ENCODE results near the gene TSPAN14. TPM values are rescaled to one million over a fixed set of nuclear protein-coding genes. Genes with fewer than 3 reads are reported as not detected.

Gene TSPAN14
- total RNA-seq, 3 donors from 2014 or later (not counting 1 experiment from before 2014, with no cell fraction given) = 126 to 180 (median 173) TPM

DNA sequence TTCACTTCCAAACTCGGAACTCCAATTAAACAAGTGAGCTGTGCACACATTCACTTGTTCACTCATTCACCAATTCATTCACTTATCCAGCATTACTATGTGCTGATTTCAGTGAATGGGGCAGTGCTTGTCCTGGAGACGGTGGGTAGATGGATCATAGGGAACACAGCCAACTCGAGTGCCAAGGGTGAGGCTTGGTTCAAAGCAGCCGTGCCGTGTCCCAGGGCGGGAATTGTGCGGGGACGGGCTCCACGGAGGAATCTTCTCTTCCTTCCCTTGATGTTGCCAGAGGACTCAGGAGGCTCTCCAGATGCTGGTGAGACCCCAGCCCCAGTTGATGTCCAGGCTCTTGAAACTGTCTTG, 86.5 kb downstream of the TSPAN14 start:
- no peak overlapping the region for H3K27ac Mint-ChIP-seq
- Histone ChIP-seq H3K4me3 (ENCODE audit: low read length) (no peak overlapping the region), H3K27me3 (ENCODE audit: control insufficient read depth, insufficient read depth, low read length) (no peaks in the 10 kb centered on the region), H3K27ac (ENCODE audit: low read length) (peak overlapping the region; percentile 37), H3K9me3 (ENCODE audit: control insufficient read depth, insufficient read depth, low read length) (no peaks in the 10 kb centered on the region), H3K36me3 (ENCODE audit: control insufficient read depth, insufficient read depth, low read length) (no peaks in the 10 kb centered on the region), H3K4me1 (ENCODE audit: control insufficient read depth, insufficient read depth, low read length) (peaks cover 14% of the 10 kb centered on the region)
- H3K4me3 Mint-ChIP-seq = no peak overlapping the region
- DNase-seq = no peak
- H3K27me3 Mint-ChIP-seq (ENCODE audit: low read depth in 2 of 2) = peaks cover 0 to 6% of the 10 kb centered on the region in 2 donors
- no peaks in the 10 kb centered on the region for H3K9me3 Mint-ChIP-seq
- 83% methylated on average over 9 of the region's 9 CpGs for WGBS (ENCODE audit: insufficient coverage)
- no peaks in the 10 kb centered on the region for H3K36me3 Mint-ChIP-seq
- no peak for ATAC-seq
- H3K4me1 Mint-ChIP-seq = peaks cover 5 to 9% of the 10 kb centered on the region in 2 donors
- TF ChIP-seq, protein P1, sequence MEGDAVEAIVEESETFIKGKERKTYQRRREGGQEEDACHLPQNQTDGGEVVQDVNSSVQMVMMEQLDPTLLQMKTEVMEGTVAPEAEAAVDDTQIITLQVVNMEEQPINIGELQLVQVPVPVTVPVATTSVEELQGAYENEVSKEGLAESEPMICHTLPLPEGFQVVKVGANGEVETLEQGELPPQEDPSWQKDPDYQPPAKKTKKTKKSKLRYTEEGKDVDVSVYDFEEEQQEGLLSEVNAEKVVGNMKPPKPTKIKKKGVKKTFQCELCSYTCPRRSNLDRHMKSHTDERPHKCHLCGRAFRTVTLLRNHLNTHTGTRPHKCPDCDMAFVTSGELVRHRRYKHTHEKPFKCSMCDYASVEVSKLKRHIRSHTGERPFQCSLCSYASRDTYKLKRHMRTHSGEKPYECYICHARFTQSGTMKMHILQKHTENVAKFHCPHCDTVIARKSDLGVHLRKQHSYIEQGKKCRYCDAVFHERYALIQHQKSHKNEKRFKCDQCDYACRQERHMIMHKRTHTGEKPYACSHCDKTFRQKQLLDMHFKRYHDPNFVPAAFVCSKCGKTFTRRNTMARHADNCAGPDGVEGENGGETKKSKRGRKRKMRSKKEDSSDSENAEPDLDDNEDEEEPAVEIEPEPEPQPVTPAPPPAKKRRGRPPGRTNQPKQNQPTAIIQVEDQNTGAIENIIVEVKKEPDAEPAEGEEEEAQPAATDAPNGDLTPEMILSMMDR (IDR thresholded peaks at IDR 0.05) = no peak
- intact Hi-C loops (cut with micrococcal nuclease) = no loop called here

GRCh38 chr10:80540981-80541750, 87.1 kb downstream of the TSPAN14 start:
- Mint-ChIP-seq H3K9me3 (no peaks in the 10 kb centered on the region), H3K27ac (peak overlapping the region in 1 of 2 donors; percentile 25), H3K36me3 (no peaks in the 10 kb centered on the region), H3K4me3 (no peak overlapping the region), H3K27me3 (ENCODE audit: low read depth in 2 of 2) (peaks cover 0 to 6% of the 10 kb centered on the region in 2 donors), H3K4me1 (peaks cover 2 to 4% of the 10 kb centered on the region in 2 donors)
- DNase-seq (no peak), ATAC-seq (no peak)
- H3K4me1 ChIP-seq (ENCODE audit: control insufficient read depth, insufficient read depth, low read length) = peaks cover 11% of the 10 kb centered on the region
- WGBS (ENCODE audit: insufficient coverage) = 57% methylated on average over 11 of the region's 11 CpGs
- TF ChIP-seq, protein P1 (IDR thresholded peaks at IDR 0.05) = no peak
- no peaks in the 10 kb centered on the region for H3K27me3 ChIP-seq (ENCODE audit: control insufficient read depth, insufficient read depth, low read length)
- H3K27ac ChIP-seq (ENCODE audit: low read length) = peak overlapping the region; percentile 37
- intact Hi-C loops (cut with micrococcal nuclease) = no loop called here
- no peaks in the 10 kb centered on the region for H3K9me3 ChIP-seq (ENCODE audit: control insufficient read depth, insufficient read depth, low read length)
- H3K4me3 ChIP-seq (ENCODE audit: low read length) = no peak overlapping the region
- H3K36me3 ChIP-seq (ENCODE audit: control insufficient read depth, insufficient read depth, low read length) = no peaks in the 10 kb centered on the region

GRCh38 chr10:80542053-80542452, 87.9 kb downstream of the TSPAN14 start:
- Histone ChIP-seq H3K9me3 (ENCODE audit: control insufficient read depth, insufficient read depth, low read length) (no peaks in the 10 kb centered on the region), H3K27ac (ENCODE audit: low read length) (no peak overlapping the region), H3K4me3 (ENCODE audit: low read length) (no peak overlapping the region), H3K4me1 (ENCODE audit: control insufficient read depth, insufficient read depth, low read length) (peaks cover 6% of the 10 kb centered on the region), H3K27me3 (ENCODE audit: control insufficient read depth, insufficient read depth, low read length) (no peaks in the 10 kb centered on the region), H3K36me3 (ENCODE audit: control insufficient read depth, insufficient read depth, low read length) (no peaks in the 10 kb centered on the region)
- Mint-ChIP-seq H3K27ac (no peak overlapping the region), H3K27me3 (ENCODE audit: low read depth in 2 of 2) (peaks cover 0 to 9% of the 10 kb centered on the region in 2 donors), H3K4me3 (no peak overlapping the region), H3K9me3 (no peaks in the 10 kb centered on the region), H3K4me1 (no peaks in the 10 kb centered on the region), H3K36me3 (no peaks in the 10 kb centered on the region)
- WGBS (ENCODE audit: insufficient coverage) = 76% methylated on average over 4 of the region's 4 CpGs
- intact Hi-C loops (cut with micrococcal nuclease) = no loop called here
- DNase-seq (no peak), ATAC-seq (no peak)
- TF ChIP-seq, protein P1 (IDR thresholded peaks at IDR 0.05) = no peak
